GM19452 (cell line): ENCODE measurements around the gene STUM.
"Not testable (repeated sequence)": the region's sequence is repeated elsewhere in the genome, so short reads cannot be mapped to it uniquely, and the experiment has no call there.

Experiments used
- ATAC-seq: cut with Tn5 transposase; IDR thresholded peaks from one replicate; pipeline ENCODE4 v1.9.1; 2021; ENCODE audit not compliant: unreplicated experiment

STUM gene

GRCh38 chr1:226602186-226603021 lies 53.8 kb downstream of the STUM start:
- ATAC-seq = no peak

- no peak for ATAC-seq
Measured at GRCh38 chr1:226603022-226603857, 54.7 kb downstream of the STUM start.

- no peak for ATAC-seq
Measured at GRCh38 chr1:226603858-226604559, 55.4 kb downstream of the STUM start.

- ATAC-seq = no peak
Measured at GRCh38 chr1:226604560-226605317, 56.2 kb downstream of the STUM start.

- no peak for ATAC-seq
Measured at GRCh38 chr1:226605318-226605950, 56.9 kb downstream of the STUM start.

GRCh38 chr1:226606311-226607267 lies 58.0 kb downstream of the STUM start:
- ATAC-seq = no peak

GRCh38 chr1:226607268-226607660 lies 58.7 kb downstream of the STUM start:
- no peak for ATAC-seq

- no peak for ATAC-seq
Measured at GRCh38 chr1:226607821-226608220, 59.3 kb downstream of the STUM start.

- no peak for ATAC-seq
Measured at GRCh38 chr1:226608699-226609505, 60.3 kb downstream of the STUM start.

- no peak for ATAC-seq
Measured at GRCh38 chr1:226609836-226610455, 61.4 kb downstream of the STUM start.

GRCh38 chr1:226610671-226611070 lies 62.1 kb downstream of the STUM start:
- ATAC-seq = no peak

- no peak for ATAC-seq
Measured at GRCh38 chr1:226611301-226611700, 62.7 kb downstream of the STUM start.

- not testable (repeated sequence) for ATAC-seq
Measured at GRCh38 chr1:226611980-226612379, 63.4 kb downstream of the STUM start.

GRCh38 chr1:226615876-226616275 lies 67.3 kb downstream of the STUM start:
- ATAC-seq = no peak

- no peak for ATAC-seq
Measured at GRCh38 chr1:226616636-226617035, 68.1 kb downstream of the STUM start.

- ATAC-seq = no peak
Measured at GRCh38 chr1:226617109-226617508, 68.5 kb downstream of the STUM start.

GRCh38 chr1:226617719-226618118 lies 69.2 kb downstream of the STUM start:
- not testable (repeated sequence) for ATAC-seq

- ATAC-seq = no peak
Measured at GRCh38 chr1:226618380-226618779, 69.8 kb downstream of the STUM start.
